Psoas muscle (tissue), 8 donors: ENCODE data around the gene C17orf113. TPM values are rescaled to one million over a fixed set of nuclear protein-coding genes. Genes with fewer than 3 reads are reported as not detected.

Experiments
- ATAC-seq, 4 donors: fragments of 200-7000 bp; cut with Tn5 transposase; one replicate each; pipeline ENCODE4 v1.9.1; 2020; ENCODE audit warnings: moderate library complexity in 3 of 4, mild to moderate bottlenecking in 2 of 4
- DNase-seq, 2 donors: peaks; one replicate each; pipeline ENCODE4 v3.0.0-alpha.2; 2020
- H3K27ac ChIP-seq: fragments of 200-600 bp; one replicate; pipeline ENCODE4 v1.8.0; 2022
- H3K27me3 ChIP-seq, 3 donors: fragments of 200-600 bp in 1 of 3; one replicate each; pipeline versions ENCODE4 v1.6.1 to v1.8.0; 2013 to 2022; ENCODE audit warnings: low read length in 2 of 3, mild to moderate bottlenecking in 2 of 3, moderate library complexity in 1 of 3; ENCODE audit not compliant: insufficient read depth in 3 of 3
- H3K36me3 ChIP-seq, 2 donors: fragments of 200-600 bp in 1 of 2; one replicate each; pipeline versions ENCODE4 v1.6.1 to v1.8.0; 2013 to 2022; ENCODE audit warnings: low read depth in 1 of 2, mild to moderate bottlenecking in 1 of 2, moderate library complexity in 1 of 2; ENCODE audit not compliant: insufficient read depth in 1 of 2
- H3K4me1 ChIP-seq: fragments of 200-600 bp; one replicate; pipeline ENCODE4 v1.8.0; 2022
- H3K4me3 ChIP-seq: fragments of 200-600 bp; one replicate; pipeline ENCODE4 v1.8.0; 2022; ENCODE audit warnings: mild to moderate bottlenecking
- H3K9me3 ChIP-seq: fragments of 200-600 bp; one replicate; pipeline ENCODE4 v1.8.0; 2022
- WGBS, 3 donors: extraction: QIAGEN DNeasy Blood & Tissue Kit; methylation state at CpG; one replicate each; pipeline versions ENCODE4 v1.1.6 to v1.1.7; 2013; 5-methylcytosine and 5-hydroxymethylcytosine counted together
- intact Hi-C, 2 donors: fragments of 100-400 bp; cut with DNase I; formaldehyde crosslinking; loops; one replicate each; pipeline versions ENCODE4 v1.11.0 to v1.14.2; 2022
- polyA plus RNA-seq, 3 donors: library from polyadenylated mRNA; stranded (reverse); fragments of 200-250 nt; gene quantifications; one replicate each; pipeline ENCODE4 v1.2.3, GENCODE V29; 2013
- total RNA-seq, 4 donors: library from RNA; stranded (reverse); fragmentation: NEBNext Ultra II Directional in 2 of 4; extraction: Animal tissue kit (Norgen Biotek cat#: 25700) in 2 of 4; gene quantifications; one replicate each; pipeline versions ENCODE4 v1.2.1 to v1.2.4, GENCODE V29; 2021 to 2023
- TF ChIP-seq, protein P1 (sequence below): fragments of 200-600 bp; IDR thresholded peaks from one replicate; pipeline ENCODE4 v1.8.0; 2022; ENCODE audit warnings: antibody characterized with exemption
- donor health status: healthy with polysubstance abuse.
- donor health status: DM: no; HTN: no; CAD: no; lungs with moderate emphysema.
- donor health status: Bipolar disorder and iron deficiency.
- donor health status: healthy.
- donor health status: DM: yes; HTN: yes; CAD: no.
- donor health status: DM: no; HTN: no; CAD: no.
- donor health status: DM: no; HTN: no; CAD: no.
- donor health status: DM: yes; HTN: yes; CAD: no.

C17orf113 gene
- total and polyA plus RNA-seq, 7 donors: 0.08 to 1.2 (median 0.56) TPM

- H3K4me1 ChIP-seq: peaks cover 43% of the 10 kb centered on the region
- TF ChIP-seq, protein P1, sequence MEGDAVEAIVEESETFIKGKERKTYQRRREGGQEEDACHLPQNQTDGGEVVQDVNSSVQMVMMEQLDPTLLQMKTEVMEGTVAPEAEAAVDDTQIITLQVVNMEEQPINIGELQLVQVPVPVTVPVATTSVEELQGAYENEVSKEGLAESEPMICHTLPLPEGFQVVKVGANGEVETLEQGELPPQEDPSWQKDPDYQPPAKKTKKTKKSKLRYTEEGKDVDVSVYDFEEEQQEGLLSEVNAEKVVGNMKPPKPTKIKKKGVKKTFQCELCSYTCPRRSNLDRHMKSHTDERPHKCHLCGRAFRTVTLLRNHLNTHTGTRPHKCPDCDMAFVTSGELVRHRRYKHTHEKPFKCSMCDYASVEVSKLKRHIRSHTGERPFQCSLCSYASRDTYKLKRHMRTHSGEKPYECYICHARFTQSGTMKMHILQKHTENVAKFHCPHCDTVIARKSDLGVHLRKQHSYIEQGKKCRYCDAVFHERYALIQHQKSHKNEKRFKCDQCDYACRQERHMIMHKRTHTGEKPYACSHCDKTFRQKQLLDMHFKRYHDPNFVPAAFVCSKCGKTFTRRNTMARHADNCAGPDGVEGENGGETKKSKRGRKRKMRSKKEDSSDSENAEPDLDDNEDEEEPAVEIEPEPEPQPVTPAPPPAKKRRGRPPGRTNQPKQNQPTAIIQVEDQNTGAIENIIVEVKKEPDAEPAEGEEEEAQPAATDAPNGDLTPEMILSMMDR: no peak
- intact Hi-C loops: no loop called here
- no peak overlapping the region for H3K4me3 ChIP-seq
- ATAC-seq (peak; percentile 42 to 66 (median 56)), DNase-seq (no peak)
- H3K27me3 ChIP-seq: no peaks in the 10 kb centered on the region
- H3K27ac ChIP-seq: peak overlapping the region; percentile 14
- H3K36me3 ChIP-seq: peaks cover 5 to 76% of the 10 kb centered on the region in 2 donors
- no peaks in the 10 kb centered on the region for H3K9me3 ChIP-seq
- WGBS, 3 donors: 79 to 87% (median 85%) methylated on average over 3 of the region's 3 CpGs
Measured at GRCh38 chr17:42000413-42001133, 49.8 kb downstream of the C17orf113 start.

DNA sequence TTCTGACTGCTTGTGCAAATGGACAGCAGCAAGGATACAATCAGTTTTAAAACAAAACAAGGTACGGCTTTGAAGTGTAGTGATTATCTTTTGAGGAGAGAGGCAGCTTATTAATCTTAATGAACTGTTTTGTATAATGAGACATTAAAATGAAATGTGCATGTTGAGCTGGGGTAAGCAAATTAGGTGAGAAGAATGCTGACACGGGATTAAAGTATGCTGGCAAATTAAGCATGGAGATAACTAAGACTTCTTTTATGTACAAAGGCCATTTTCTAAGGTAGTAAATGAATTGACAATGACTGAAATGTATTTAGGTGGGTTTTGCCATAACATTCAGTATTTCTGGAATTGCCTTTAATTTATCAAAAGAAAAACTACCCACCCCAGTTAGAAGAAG, 51.9 kb downstream of the C17orf113 start:
- no peak for ATAC-seq
- no peaks in the 10 kb centered on the region for H3K9me3 ChIP-seq
- no peaks in the 10 kb centered on the region for H3K27me3 ChIP-seq
- no peak for DNase-seq
- WGBS, 3 donors: 27 to 40% (median 28%) methylated on average over 2 of the region's 2 CpGs
- TF ChIP-seq, protein P1: no peak
- H3K36me3 ChIP-seq: peaks cover 9 to 97% of the 10 kb centered on the region in 2 donors
- H3K4me3 ChIP-seq: no peak overlapping the region
- peaks cover 24% of the 10 kb centered on the region for H3K4me1 ChIP-seq
- intact Hi-C loops: no loop called here
- no peak overlapping the region for H3K27ac ChIP-seq

GRCh38 chr17:41996855-41997164, 53.6 kb downstream of the C17orf113 start:
- peaks cover 7 to 98% of the 10 kb centered on the region in 2 donors for H3K36me3 ChIP-seq
- no peak overlapping the region for H3K4me3 ChIP-seq
- TF ChIP-seq, protein P1: no peak
- no peaks in the 10 kb centered on the region for H3K9me3 ChIP-seq
- WGBS, 3 donors: 94 to 96% (median 94%) methylated on average over 2 of the region's 2 CpGs
- no peaks in the 10 kb centered on the region for H3K27me3 ChIP-seq
- intact Hi-C loops: no loop called here
- H3K27ac ChIP-seq: no peak overlapping the region
- DNase-seq: no peak
- ATAC-seq: no peak
- peaks cover 14% of the 10 kb centered on the region for H3K4me1 ChIP-seq

DNA sequence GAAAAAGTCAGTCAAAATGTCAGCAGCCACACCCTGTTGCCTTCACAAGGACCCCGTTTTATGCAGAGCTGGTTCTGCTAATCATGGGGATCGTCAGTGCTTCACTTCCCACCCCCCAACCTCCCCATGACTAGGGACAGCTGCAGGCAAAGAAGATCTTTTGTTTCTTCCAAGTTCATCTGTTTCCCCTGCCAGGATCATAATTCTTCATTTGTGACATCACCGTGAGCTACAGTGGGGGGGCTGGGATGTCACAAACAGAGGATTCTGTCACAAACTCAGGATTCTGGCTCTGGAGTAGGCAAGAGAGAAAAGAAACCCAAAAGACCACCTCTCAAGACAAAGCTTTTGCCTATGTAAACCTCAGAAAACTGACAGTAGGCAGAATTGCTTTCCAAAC, 57.8 kb downstream of the C17orf113 start:
- Histone ChIP-seq H3K27me3 (no peaks in the 10 kb centered on the region), H3K36me3 (peaks cover 20 to 100% of the 10 kb centered on the region in 2 donors), H3K4me3 (no peak overlapping the region), H3K27ac (peak overlapping the region; percentile 46), H3K9me3 (no peaks in the 10 kb centered on the region), H3K4me1 (peaks cover 7% of the 10 kb centered on the region)
- 23 to 33% (median 23%) methylated on average over 3 of the region's 3 CpGs for WGBS, 3 donors
- ATAC-seq: peak in 2 of 4 donors; percentile 43 to 59
- DNase-seq: no peak
- intact Hi-C loops: no loop called here
- TF ChIP-seq, protein P1: no peak
